Right lobe of liver (tissue), 4 donors: ENCODE results near the gene EDC4.

Experiments
- POLR2A ChIP-seq: fragments of 450-650 bp; IDR thresholded peaks from one replicate; pipeline ENCODE4 v1.6.1; 2017; ENCODE audit warnings: antibody characterized with exemption, mild to moderate bottlenecking
- TF ChIP-seq, protein P1 (sequence below), 4 donors: fragments of 200-600 bp in 3 of 4; fragments of 450-650 bp in 1 of 4; IDR thresholded peaks; one replicate each; pipeline versions ENCODE4 v1.5.1 to v1.8.0; 2016 to 2022; ENCODE audit warnings: antibody characterized with exemption in 4 of 4, mild to moderate bottlenecking in 2 of 4
- donor health status: DM: no; HTN: no; CAD: no.
- donor health status: DM: no; HTN: no; CAD: no.
- donor health status: DM: no; HTN: yes; CAD: no.

DNA sequence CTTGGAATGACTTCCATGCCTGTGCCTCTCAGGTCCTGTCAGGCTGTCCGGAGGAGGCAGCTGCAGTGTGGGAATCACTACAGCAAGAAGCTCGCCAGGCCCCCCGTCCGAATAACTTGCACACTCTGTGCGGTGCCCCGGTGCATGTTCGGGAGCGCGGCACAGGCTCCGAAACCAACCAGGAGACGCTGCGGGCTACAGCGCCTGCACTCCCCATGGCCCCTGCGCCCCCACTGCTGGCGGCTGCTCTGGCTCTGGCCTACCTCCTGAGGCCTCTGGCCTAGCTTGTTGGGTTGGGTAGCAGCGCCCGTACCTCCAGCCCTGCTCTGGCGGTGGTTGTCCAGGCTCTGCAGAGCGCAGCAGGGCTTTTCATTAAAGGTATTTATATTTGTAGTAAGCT is 13.1 kb downstream of the EDC4 start:
- TF ChIP-seq, protein P1, sequence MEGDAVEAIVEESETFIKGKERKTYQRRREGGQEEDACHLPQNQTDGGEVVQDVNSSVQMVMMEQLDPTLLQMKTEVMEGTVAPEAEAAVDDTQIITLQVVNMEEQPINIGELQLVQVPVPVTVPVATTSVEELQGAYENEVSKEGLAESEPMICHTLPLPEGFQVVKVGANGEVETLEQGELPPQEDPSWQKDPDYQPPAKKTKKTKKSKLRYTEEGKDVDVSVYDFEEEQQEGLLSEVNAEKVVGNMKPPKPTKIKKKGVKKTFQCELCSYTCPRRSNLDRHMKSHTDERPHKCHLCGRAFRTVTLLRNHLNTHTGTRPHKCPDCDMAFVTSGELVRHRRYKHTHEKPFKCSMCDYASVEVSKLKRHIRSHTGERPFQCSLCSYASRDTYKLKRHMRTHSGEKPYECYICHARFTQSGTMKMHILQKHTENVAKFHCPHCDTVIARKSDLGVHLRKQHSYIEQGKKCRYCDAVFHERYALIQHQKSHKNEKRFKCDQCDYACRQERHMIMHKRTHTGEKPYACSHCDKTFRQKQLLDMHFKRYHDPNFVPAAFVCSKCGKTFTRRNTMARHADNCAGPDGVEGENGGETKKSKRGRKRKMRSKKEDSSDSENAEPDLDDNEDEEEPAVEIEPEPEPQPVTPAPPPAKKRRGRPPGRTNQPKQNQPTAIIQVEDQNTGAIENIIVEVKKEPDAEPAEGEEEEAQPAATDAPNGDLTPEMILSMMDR (IDR thresholded peaks at IDR 0.05): no peak
- no peak for TF ChIP-seq POLR2A
